ENCODE results near the gene TSPAN18. TPM values are rescaled to one million over a fixed set of nuclear protein-coding genes. Genes with fewer than 3 reads are reported as not detected.

TSPAN18 gene
- total and polyA plus RNA-seq, 2 experiments from 2014 or later: 0.20 to 0.54 TPM

- no peak overlapping the region for H3K4me3 ChIP-seq
- no peaks in the 10 kb centered on the region for H3K9me2 ChIP-seq (ENCODE audit: insufficient read depth)
- no peak overlapping the region for H2AFZ ChIP-seq
- H3K4me1 ChIP-seq (ENCODE audit: insufficient read depth): no peaks in the 10 kb centered on the region
- no peaks in the 10 kb centered on the region for H3K79me2 ChIP-seq (ENCODE audit: insufficient read depth)
- WGBS, 2 experiments (ENCODE audit: low coverage in 1 of 2, low lambda C conversion rate in 2 of 2, missing lambda C conversion rate in 2 of 2): 66 to 68% methylated on average over 15 of the region's 15 CpGs
- H4K20me1 ChIP-seq (ENCODE audit: insufficient read depth): no peaks in the 10 kb centered on the region
- no peak for DNase-seq
- no peak for TF ChIP-seq EZH2phosphoT487 (IDR thresholded peaks at IDR 0.05; ENCODE audit: insufficient read depth, low read depth)
- no peak for TF ChIP-seq EZH2 (IDR thresholded peaks at IDR 0.05; ENCODE audit: insufficient read depth, poor library complexity, severe bottlenecking)
- H3K36me3 ChIP-seq (ENCODE audit: low read depth): no peaks in the 10 kb centered on the region
- peaks cover 13% of the 10 kb centered on the region for H3K27me3 ChIP-seq (replicated peaks; ENCODE audit: insufficient read depth)
- in situ Hi-C loops (cut with MboI): no loop called here
- no peaks in the 10 kb centered on the region for H3K9me3 ChIP-seq (ENCODE audit: low read depth)
- no peak overlapping the region for H3K9ac ChIP-seq
- H3K27ac ChIP-seq: no peak overlapping the region
- no peak overlapping the region for H3K4me2 ChIP-seq (ENCODE audit: unreplicated experiment)
- H3F3A ChIP-seq (ENCODE audit: insufficient read depth): no peaks in the 10 kb centered on the region
These were observed 254.0 kb downstream of the TSPAN18 start for GRCh38 chr11:44980533-44981427.

Other genes with a start within 250 kb of the TSPAN18 start
- 4.8 and 9.9 TPM in 2 replicates for gene CD82, start 161.3 kb upstream of the TSPAN18 start, total RNA-seq (2014; rRNA removed; shearing (Covaris generic))
- 6.0 and 8.6 TPM in 2 replicates for gene CD82, start 161.3 kb upstream of the TSPAN18 start, polyA plus RNA-seq (2016; fragmentation: Nextera tagmentation; extraction: Ambion mirVana)
- gene TP53I11, start 223.9 kb downstream of the TSPAN18 start, total RNA-seq (2014; rRNA removed; shearing (Covaris generic)): 59.9 and 66.5 TPM in 2 replicates
- gene TP53I11, start 223.9 kb downstream of the TSPAN18 start, polyA plus RNA-seq (2016; fragmentation: Nextera tagmentation; extraction: Ambion mirVana): 117 and 118 TPM in 2 replicates

Data from GM23248 (cell line).